GM23338 (cell line): ENCODE results near the gene ABCC3.

Experiments
- CREB1 ChIP-seq: fragments of 250-450 bp; sonication (Bioruptor Pico); IDR thresholded peaks from 2 replicates; pipeline ENCODE4 v1.5.0; 2020; ENCODE audit warnings: low read depth, mild to moderate bottlenecking, moderate library complexity
- CTCF ChIP-seq, 2 experiments: fragments of 200-600 bp in 1 of 2; sonication (generic) in 1 of 2; conservative IDR thresholded peaks; 2 replicates each; pipeline versions ENCODE4 v1.5.1 to v1.6.1; 2016 to 2017; ENCODE audit warnings: antibody characterized with exemption in 2 of 2, low read depth in 2 of 2, mild to moderate bottlenecking in 2 of 2, moderate library complexity in 1 of 2
- EZH2 ChIP-seq: fragments of 200-600 bp; sonication (generic); IDR thresholded peaks from one replicate; pipeline ENCODE4 v1.8.0; 2017; ENCODE audit warnings: antibody characterized with exemption, mild to moderate bottlenecking, low read depth; ENCODE audit not compliant: unreplicated experiment
- EZH2phosphoT487 ChIP-seq: fragments of 200-600 bp; sonication (generic); IDR thresholded peaks from one replicate; pipeline ENCODE4 v1.8.1; 2018; ENCODE audit warnings: antibody characterized with exemption; ENCODE audit not compliant: unreplicated experiment
- POLR2AphosphoS5 ChIP-seq: IDR thresholded peaks from 2 replicates; pipeline ENCODE4 v1.6.1; 2016; ENCODE audit warnings: antibody characterized with exemption, low read depth
- REST ChIP-seq: IDR thresholded peaks from one replicate; pipeline ENCODE4 v1.6.1; 2018; ENCODE audit warnings: antibody characterized with exemption; ENCODE audit not compliant: unreplicated experiment
- STAT1 ChIP-seq: IDR thresholded peaks from one replicate; pipeline ENCODE4 v1.6.1; 2016; ENCODE audit warnings: antibody characterized with exemption; ENCODE audit not compliant: unreplicated experiment
- ZNF114 ChIP-seq: fragments of 250-450 bp; sonication (Bioruptor Pico); IDR thresholded peaks from 2 replicates; pipeline ENCODE4 v1.5.0; 2020; ENCODE audit warnings: mild to moderate bottlenecking, moderate library complexity

GRCh38 chr17:50638606-50638965 lies 3.9 kb downstream of the ABCC3 start:
- TF ChIP-seq EZH2phosphoT487 (no peak), CTCF (conservative IDR thresholded peaks at IDR 0.05; ENCODE audit: low read depth in 2 of 2) (no peak), CREB1 (CRISPR knock-in tag) (no peak), EZH2 (no peak), STAT1 (no peak), POLR2AphosphoS5 (no peak), REST (no peak), ZNF114 (CRISPR knock-in tag) (no peak)
